PC-3 (cell line): ENCODE results near the gene TTI1. TPM values are rescaled to one million over a fixed set of nuclear protein-coding genes. Genes with fewer than 3 reads are reported as not detected.

Source experiments
- ATAC-seq: fragments of 200-7000 bp; cut with Tn5 transposase; 2 replicates; pipeline ENCODE4 v1.9.1; 2020; ENCODE audit warnings: mild to moderate bottlenecking, moderate library complexity
- BruUV-seq: library from RNA; stranded (reverse); fragments of 400-500 nt; replicated peaks from 2 replicates; lab custom pipeline; 2021; lab: Mats Ljungman, UMichigan
- CTCF ChIA-PET: fragments of 300-600 bp; sonication (Branson Sonifier 250); formaldehyde crosslinking; loops from one replicate; lab custom pipeline; 2022; ENCODE audit warnings: antibody characterized with exemption; lab: Charles Lee
- POLR2A ChIA-PET: fragments of 300-600 bp; sonication (Branson Sonifier 250); formaldehyde crosslinking; loops from one replicate; lab custom pipeline; 2022; ENCODE audit warnings: antibody characterized with exemption; ENCODE audit not compliant: unreplicated experiment; lab: Charles Lee
- DNase-seq: peaks from one replicate; pipeline ENCODE4 v3.0.0-alpha.2; 2015
- H2AFZ ChIP-seq: fragments of 300-600 bp; sonication (generic); 2 replicates; pipeline ENCODE4 v1.6.0; 2016; ENCODE audit warnings: antibody characterized with exemption, low read length
- H3F3A ChIP-seq: fragments of 300-600 bp; sonication (generic); one replicate; pipeline ENCODE4 v1.6.0; 2017; ENCODE audit warnings: antibody characterized with exemption, low read length, control low read depth, mild to moderate bottlenecking; ENCODE audit not compliant: unreplicated experiment
- H3K27ac ChIP-seq: fragments of 300-600 bp; sonication (generic); 2 replicates; pipeline ENCODE4 v1.5.1; 2016; ENCODE audit warnings: mild to moderate bottlenecking, low read length
- H3K27me3 ChIP-seq: fragments of 300-600 bp; sonication (generic); 2 replicates; pipeline ENCODE4 v1.6.1; 2016; ENCODE audit warnings: low read length, mixed read lengths
- H3K36me3 ChIP-seq: fragments of 300-600 bp; sonication (generic); 2 replicates; pipeline ENCODE4 v1.6.1; 2016; ENCODE audit warnings: low read depth, mixed run types, low read length, mixed read lengths
- H3K4me1 ChIP-seq: fragments of 300-600 bp; sonication (generic); 2 replicates; pipeline ENCODE4 v1.5.1; 2016; ENCODE audit warnings: low read length; ENCODE audit not compliant: insufficient read depth
- H3K4me2 ChIP-seq: fragments of 300-600 bp; sonication (generic); 2 replicates; pipeline ENCODE4 v1.6.0; 2016; ENCODE audit warnings: low read length
- H3K4me3 ChIP-seq: fragments of 300-600 bp; sonication (generic); 2 replicates; pipeline ENCODE4 v1.5.1; 2016; ENCODE audit warnings: mild to moderate bottlenecking, low read length, mixed read lengths
- H3K79me2 ChIP-seq: fragments of 300-600 bp; sonication (generic); 2 replicates; pipeline ENCODE4 v1.6.1; 2017; ENCODE audit warnings: low read length, mixed read lengths
- H3K9ac ChIP-seq: fragments of 300-600 bp; sonication (generic); 2 replicates; pipeline ENCODE4 v1.6.0; 2016; ENCODE audit warnings: mild to moderate bottlenecking, low read length
- H3K9me2 ChIP-seq: fragments of 300-600 bp; sonication (generic); replicated peaks from 2 replicates; pipeline ENCODE4 v1.6.1; 2016; ENCODE audit warnings: mixed run types, low read length, mixed read lengths
- H3K9me3 ChIP-seq: fragments of 300-600 bp; sonication (generic); 2 replicates; pipeline ENCODE4 v1.6.1; 2016; ENCODE audit warnings: low read length, mixed read lengths
- H4K20me1 ChIP-seq: fragments of 300-600 bp; sonication (generic); 2 replicates; pipeline ENCODE4 v1.6.1; 2016; ENCODE audit warnings: low read length, mixed read lengths
- CTCF ChIP-seq: fragments of 300-600 bp; sonication (generic); conservative IDR thresholded peaks from 2 replicates; pipeline ENCODE4 v1.5.1; 2017; ENCODE audit warnings: antibody characterized with exemption, low read depth, mild to moderate bottlenecking, low read length
- EZH2 ChIP-seq: fragments of 300-600 bp; sonication (generic); IDR thresholded peaks from one replicate; pipeline ENCODE4 v1.6.1; 2017; ENCODE audit warnings: antibody characterized with exemption, mild to moderate bottlenecking, low read length; ENCODE audit not compliant: unreplicated experiment
- EZH2phosphoT487 ChIP-seq: fragments of 300-600 bp; sonication (generic); IDR thresholded peaks from 2 replicates; pipeline ENCODE4 v1.6.1; 2018; ENCODE audit warnings: mild to moderate bottlenecking, antibody characterized with exemption, low read length, borderline replicate concordance
- intact Hi-C: fragments of 100-400 bp; cut with micrococcal nuclease; formaldehyde crosslinking; loops from 2 replicates; pipeline ENCODE4 v1.9.0; 2023
- total RNA-seq: library from RNA; depleted of rRNA; stranded (reverse); fragments of >200 nt; gene quantifications from 2 replicates; pipeline ENCODE4 v1.2.3, GENCODE V29; 2014

Gene TTI1
- total RNA-seq, 1 experiment from 2014 or later = 23.2 TPM

GRCh38 chr20:37941992-37942391 is 91.3 kb downstream of the TTI1 start:
- H3K4me2 ChIP-seq = no peak overlapping the region
- intact Hi-C loops = no loop called here
- CTCF ChIA-PET = no interaction called here
- DNase-seq (no peak), ATAC-seq (no peak)
- no peaks in the 10 kb centered on the region for H3K79me2 ChIP-seq
- no peaks in the 10 kb centered on the region for H3K9me2 ChIP-seq
- no peaks in the 10 kb centered on the region for H3K36me3 ChIP-seq
- TF ChIP-seq EZH2 = no peak
- TF ChIP-seq EZH2phosphoT487 = no peak
- TF ChIP-seq CTCF = no peak
- no peaks in the 10 kb centered on the region for H3K9me3 ChIP-seq
- H4K20me1 ChIP-seq = no peaks in the 10 kb centered on the region
- POLR2A ChIA-PET = no interaction called here
- H3K27me3 ChIP-seq = no peaks in the 10 kb centered on the region
- BruUV-seq = no TSS peak
- H3K27ac ChIP-seq = no peak overlapping the region
- no peaks in the 10 kb centered on the region for H3F3A ChIP-seq
- H3K4me1 ChIP-seq = no peaks in the 10 kb centered on the region
- no peak overlapping the region for H2AFZ ChIP-seq
- no peak overlapping the region for H3K4me3 ChIP-seq
- H3K9ac ChIP-seq = no peak overlapping the region

GRCh38 chr20:37941332-37941731 is 91.9 kb downstream of the TTI1 start:
- Histone ChIP-seq H4K20me1 (no peaks in the 10 kb centered on the region), H3K4me3 (no peak overlapping the region), H3K9me3 (no peaks in the 10 kb centered on the region), H3K36me3 (no peaks in the 10 kb centered on the region), H3K4me1 (no peaks in the 10 kb centered on the region), H3K4me2 (no peak overlapping the region), H3K27ac (no peak overlapping the region), H3K9me2 (no peaks in the 10 kb centered on the region), H3F3A (no peaks in the 10 kb centered on the region), H3K27me3 (no peaks in the 10 kb centered on the region), H2AFZ (no peak overlapping the region), H3K79me2 (no peaks in the 10 kb centered on the region), H3K9ac (no peak overlapping the region)
- POLR2A ChIA-PET = no interaction called here
- CTCF ChIA-PET = no interaction called here
- TF ChIP-seq CTCF (peak; percentile 57), EZH2phosphoT487 (no peak), EZH2 (no peak)
- no TSS peak for BruUV-seq
- ATAC-seq = no peak; the same call in 1 of the 2 replicates
- intact Hi-C loops = no loop called here
- peak; percentile 10 for DNase-seq

GRCh38 chr20:37940858-37941257 is 92.4 kb downstream of the TTI1 start:
- POLR2A ChIA-PET = no interaction called here
- no peak for ATAC-seq
- BruUV-seq = no TSS peak

More at GRCh38 chr20:37940858-37941257, 92.4 kb downstream of the TTI1 start:
- CTCF ChIA-PET = no interaction called here
- Histone ChIP-seq H3K4me2 (no peak overlapping the region), H3K4me3 (no peak overlapping the region), H4K20me1 (no peaks in the 10 kb centered on the region), H3K9me2 (no peaks in the 10 kb centered on the region), H3K27ac (no peak overlapping the region), H3K9ac (no peak overlapping the region), H3K79me2 (no peaks in the 10 kb centered on the region), H3K36me3 (no peaks in the 10 kb centered on the region), H3F3A (no peaks in the 10 kb centered on the region), H3K27me3 (no peaks in the 10 kb centered on the region), H2AFZ (no peak overlapping the region), H3K9me3 (no peaks in the 10 kb centered on the region), H3K4me1 (no peaks in the 10 kb centered on the region)
- no peak for DNase-seq
- no peak for TF ChIP-seq EZH2phosphoT487
- no peak for TF ChIP-seq CTCF
- TF ChIP-seq EZH2 = no peak
- intact Hi-C loops = no loop called here
